HG03457 (cell line): ENCODE measurements around the gene SIN3B.
"Not testable (repeated sequence)": the region's sequence is repeated elsewhere in the genome, so short reads cannot be mapped to it uniquely, and the experiment has no call there.

Experiments
- ATAC-seq: cut with Tn5 transposase; IDR thresholded peaks from one replicate; pipeline ENCODE4 v1.9.1; 2021; ENCODE audit warnings: moderate number of reproducible peaks; ENCODE audit not compliant: unreplicated experiment

Gene SIN3B

GRCh38 chr19:16868423-16869130 lies 39.4 kb downstream of the SIN3B start:
- ATAC-seq: no peak

- no peak for ATAC-seq
These were observed 40.3 kb downstream of the SIN3B start for GRCh38 chr19:16869331-16869972.

GRCh38 chr19:16871871-16872270 lies 42.7 kb downstream of the SIN3B start:
- no peak for ATAC-seq

- ATAC-seq: no peak
These were observed 43.5 kb downstream of the SIN3B start for GRCh38 chr19:16872728-16873127.

GRCh38 chr19:16873594-16873993 lies 44.4 kb downstream of the SIN3B start:
- no peak for ATAC-seq

GRCh38 chr19:16874250-16874977 lies 45.2 kb downstream of the SIN3B start:
- ATAC-seq: no peak

GRCh38 chr19:16874978-16875299 lies 45.7 kb downstream of the SIN3B start:
- not testable (repeated sequence) for ATAC-seq

- ATAC-seq: no peak
These were observed 46.7 kb downstream of the SIN3B start for GRCh38 chr19:16875584-16876555.

- ATAC-seq: no peak
These were observed 47.7 kb downstream of the SIN3B start for GRCh38 chr19:16876904-16877361.

GRCh38 chr19:16877581-16877980 lies 48.4 kb downstream of the SIN3B start:
- no peak for ATAC-seq

GRCh38 chr19:16878181-16878965 lies 49.2 kb downstream of the SIN3B start:
- ATAC-seq: no peak

- no peak for ATAC-seq
These were observed 51.8 kb downstream of the SIN3B start for GRCh38 chr19:16880884-16881554.

- no peak for ATAC-seq
These were observed 52.9 kb downstream of the SIN3B start for GRCh38 chr19:16882146-16882545.

- no peak for ATAC-seq
These were observed 54.3 kb downstream of the SIN3B start for GRCh38 chr19:16883522-16883921.

- ATAC-seq: no peak
These were observed 56.0 kb downstream of the SIN3B start for GRCh38 chr19:16885166-16885565.

GRCh38 chr19:16886305-16886880 lies 57.2 kb downstream of the SIN3B start:
- ATAC-seq: no peak

- ATAC-seq: no peak
These were observed 58.4 kb downstream of the SIN3B start for GRCh38 chr19:16887353-16888265.
